A673 (cell line): ENCODE measurements around the gene RAB3GAP2. TPM values are rescaled to one million over a fixed set of nuclear protein-coding genes. Genes with fewer than 3 reads are reported as not detected.

ENCODE experiments used
- BruUV-seq: library from RNA; stranded (reverse); fragments of 400-500 nt; replicated peaks from 2 replicates; lab custom pipeline; 2021; lab: Mats Ljungman, UMichigan
- CTCF ChIA-PET: fragments of 300-600 bp; sonication (Branson Sonifier 250); formaldehyde crosslinking; loops from one replicate; lab custom pipeline; 2022; ENCODE audit warnings: antibody characterized with exemption; lab: Charles Lee
- POLR2A ChIA-PET: fragments of 300-600 bp; sonication (Branson Sonifier 250); formaldehyde crosslinking; loops from one replicate; lab custom pipeline; 2022; ENCODE audit warnings: antibody characterized with exemption; ENCODE audit not compliant: low non-redundant PET; lab: Charles Lee
- DNase-seq: peaks from one replicate; pipeline ENCODE4 v3.0.0-alpha.2; 2015; ENCODE audit warnings: low spot score
- H3K27ac ChIP-seq: fragments of 200-600 bp; sonication (generic); 2 replicates; pipeline ENCODE4 v1.5.1; 2016; ENCODE audit warnings: mixed run types, low read depth, mild to moderate bottlenecking, mixed read lengths, antibody characterized with exemption, low read length; ENCODE audit not compliant: poor library complexity, severe bottlenecking
- H3K27me3 ChIP-seq: fragments of 200-600 bp; sonication (generic); replicated peaks from 2 replicates; pipeline ENCODE4 v1.6.1; 2017; ENCODE audit warnings: mixed run types, low read depth, mild to moderate bottlenecking, mixed read lengths, antibody characterized with exemption, low read length; ENCODE audit not compliant: insufficient read depth, poor library complexity
- H3K36me3 ChIP-seq: fragments of 200-600 bp; sonication (generic); 2 replicates; pipeline ENCODE4 v1.6.1; 2016; ENCODE audit warnings: mixed run types, mild to moderate bottlenecking, mixed read lengths, antibody characterized with exemption, low read length; ENCODE audit not compliant: insufficient read depth, poor library complexity, severe bottlenecking
- H3K4me1 ChIP-seq: fragments of 200-600 bp; sonication (generic); 2 replicates; pipeline ENCODE4 v1.6.1; 2017; ENCODE audit warnings: mixed run types, mild to moderate bottlenecking, mixed read lengths, antibody characterized with exemption, low read length; ENCODE audit not compliant: insufficient read depth, poor library complexity, severe bottlenecking
- H3K4me3 ChIP-seq: fragments of 200-600 bp; sonication (generic); 2 replicates; pipeline ENCODE4 v1.5.1; 2016; ENCODE audit warnings: low read depth, mixed run types, mild to moderate bottlenecking, mixed read lengths, low read length; ENCODE audit not compliant: poor library complexity, severe bottlenecking
- H3K9me3 ChIP-seq: fragments of 200-600 bp; sonication (generic); 2 replicates; pipeline ENCODE4 v1.6.1; 2016; ENCODE audit warnings: mixed run types, low read depth, mild to moderate bottlenecking, mixed read lengths, antibody characterized with exemption, low read length; ENCODE audit not compliant: poor library complexity, severe bottlenecking
- EZH2 ChIP-seq: fragments of 200-600 bp; sonication (generic); IDR thresholded peaks from 2 replicates; pipeline ENCODE4 v1.6.1; 2017; ENCODE audit warnings: borderline replicate concordance, low read depth, mild to moderate bottlenecking, mixed read lengths, antibody characterized with exemption, low read length; ENCODE audit not compliant: poor library complexity, severe bottlenecking
- intact Hi-C: fragments of 100-400 bp; cut with micrococcal nuclease; formaldehyde crosslinking; loops from one replicate; pipeline ENCODE4 v1.10.0; 2022; ENCODE audit not compliant: unreplicated experiment
- total RNA-seq: library from RNA; stranded (reverse); gene quantifications from 2 replicates; pipeline ENCODE4 v1.2.3, GENCODE V29; 2021
- TF ChIP-seq, protein P1 (sequence below): fragments of 300-800, 200-600 bp; sonication (generic); conservative IDR thresholded peaks from 2 replicates; pipeline ENCODE4 v1.5.1; 2017; ENCODE audit warnings: low read depth, mild to moderate bottlenecking, antibody characterized with exemption, low read length, moderate library complexity, mixed read lengths

The RAB3GAP2 gene
- total RNA-seq, 1 experiment from 2014 or later, result 43.8 TPM

DNA sequence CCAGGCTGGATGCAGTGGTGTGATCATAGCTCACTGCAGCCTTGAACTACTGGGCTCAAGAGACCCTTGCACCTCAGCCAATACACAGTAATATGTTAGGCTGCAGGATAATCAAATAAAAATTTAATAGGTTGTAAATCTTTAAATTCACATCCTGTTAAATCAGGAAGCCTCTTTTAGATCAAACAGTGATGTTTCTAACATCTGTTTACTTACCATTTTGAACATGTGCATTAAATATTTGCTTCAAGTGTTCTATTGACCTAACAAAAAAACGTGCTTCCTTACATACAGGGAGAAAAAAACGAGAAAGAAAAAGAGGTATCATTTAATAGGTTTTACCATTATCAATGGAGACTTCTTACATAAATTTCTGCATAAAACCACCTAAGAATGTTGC is 107.7 kb downstream of the RAB3GAP2 start:
- Histone ChIP-seq H3K9me3 (no peaks in the 10 kb centered on the region), H3K36me3 (peaks cover 7% of the 10 kb centered on the region), H3K4me3 (no peak overlapping the region), H3K4me1 (no peaks in the 10 kb centered on the region), H3K27ac (no peak overlapping the region), H3K27me3 (no peaks in the 10 kb centered on the region)
- CTCF ChIA-PET, result no interaction called here
- DNase-seq, result no peak
- intact Hi-C loops, result no loop called here
- TF ChIP-seq, protein P1, sequence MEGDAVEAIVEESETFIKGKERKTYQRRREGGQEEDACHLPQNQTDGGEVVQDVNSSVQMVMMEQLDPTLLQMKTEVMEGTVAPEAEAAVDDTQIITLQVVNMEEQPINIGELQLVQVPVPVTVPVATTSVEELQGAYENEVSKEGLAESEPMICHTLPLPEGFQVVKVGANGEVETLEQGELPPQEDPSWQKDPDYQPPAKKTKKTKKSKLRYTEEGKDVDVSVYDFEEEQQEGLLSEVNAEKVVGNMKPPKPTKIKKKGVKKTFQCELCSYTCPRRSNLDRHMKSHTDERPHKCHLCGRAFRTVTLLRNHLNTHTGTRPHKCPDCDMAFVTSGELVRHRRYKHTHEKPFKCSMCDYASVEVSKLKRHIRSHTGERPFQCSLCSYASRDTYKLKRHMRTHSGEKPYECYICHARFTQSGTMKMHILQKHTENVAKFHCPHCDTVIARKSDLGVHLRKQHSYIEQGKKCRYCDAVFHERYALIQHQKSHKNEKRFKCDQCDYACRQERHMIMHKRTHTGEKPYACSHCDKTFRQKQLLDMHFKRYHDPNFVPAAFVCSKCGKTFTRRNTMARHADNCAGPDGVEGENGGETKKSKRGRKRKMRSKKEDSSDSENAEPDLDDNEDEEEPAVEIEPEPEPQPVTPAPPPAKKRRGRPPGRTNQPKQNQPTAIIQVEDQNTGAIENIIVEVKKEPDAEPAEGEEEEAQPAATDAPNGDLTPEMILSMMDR, result no peak
- no peak for TF ChIP-seq EZH2
- no TSS peak for BruUV-seq
- POLR2A ChIA-PET, result no interaction called here

- Histone ChIP-seq H3K27me3 (no peaks in the 10 kb centered on the region), H3K4me3 (no peak overlapping the region), H3K9me3 (no peaks in the 10 kb centered on the region), H3K4me1 (no peaks in the 10 kb centered on the region), H3K36me3 (peaks cover 7% of the 10 kb centered on the region), H3K27ac (no peak overlapping the region)
- TF ChIP-seq, protein P1, result no peak
- intact Hi-C loops, result no loop called here
- no TSS peak for BruUV-seq
- ChIA-PET CTCF (no interaction called here), POLR2A (no interaction called here)
- no peak for DNase-seq
These were observed 108.1 kb downstream of the RAB3GAP2 start for GRCh38 chr1:220164116-220164515.

DNA sequence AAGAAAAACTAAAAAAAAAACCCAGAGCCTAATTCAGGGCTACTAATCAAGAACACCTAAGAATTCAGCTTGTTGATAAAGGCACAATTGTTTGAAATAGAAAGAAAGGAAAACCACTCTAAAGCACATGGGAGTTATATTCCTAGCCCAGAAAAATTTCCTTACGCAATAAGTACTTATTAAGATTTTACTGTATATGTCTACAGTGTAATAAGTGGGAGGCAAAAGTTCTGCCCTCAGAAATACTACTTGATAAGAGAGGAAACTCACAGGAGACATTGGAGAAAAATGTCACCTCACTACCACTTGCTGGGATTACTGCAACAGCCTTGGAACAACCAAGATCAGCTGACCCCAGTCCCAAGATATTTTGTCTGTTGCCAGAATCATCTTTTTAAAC is 112.2 kb downstream of the RAB3GAP2 start:
- peaks cover 13% of the 10 kb centered on the region for H3K36me3 ChIP-seq
- intact Hi-C loops, result no loop called here
- ChIA-PET POLR2A (no interaction called here), CTCF (no interaction called here)
- no peak overlapping the region for H3K27ac ChIP-seq
- H3K4me3 ChIP-seq, result no peak overlapping the region
- no peak for DNase-seq
- no TSS peak for BruUV-seq
- no peaks in the 10 kb centered on the region for H3K4me1 ChIP-seq
- H3K27me3 ChIP-seq, result no peaks in the 10 kb centered on the region
- no peaks in the 10 kb centered on the region for H3K9me3 ChIP-seq
- TF ChIP-seq EZH2, result no peak
- TF ChIP-seq, protein P1, result no peak
